GM20431 (cell line): ENCODE results near the gene MLN.

Experiments
- in situ Hi-C: fragments of 300-500 bp; cut with MseI, MboI; formaldehyde crosslinking; loops from one replicate; pipeline ENCODE4 v1.15.0; 2020; ENCODE audit warnings: low sequenced_read_pairs; ENCODE audit not compliant: unreplicated experiment

MLN gene

DNA sequence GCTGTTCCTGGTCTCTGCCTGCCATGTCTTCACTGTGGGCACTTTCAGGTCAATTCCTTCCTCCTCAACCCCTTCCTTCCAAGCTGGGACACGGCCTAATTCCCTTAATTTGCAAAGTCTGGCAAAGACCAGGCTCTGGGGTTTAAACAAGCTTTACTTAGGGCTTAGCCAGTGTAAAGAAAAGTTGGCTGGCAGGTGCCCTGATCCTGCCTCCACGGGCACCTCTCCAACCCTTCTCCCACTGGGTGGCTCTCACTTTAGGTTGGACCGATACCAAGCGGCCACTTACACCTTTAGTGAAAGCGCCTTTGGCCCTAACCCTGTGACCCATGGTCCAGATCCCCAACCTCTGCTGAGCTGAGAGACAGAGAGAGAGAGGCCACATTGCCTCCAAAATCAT is 13.7 kb upstream of the MLN start:
- in situ Hi-C loops, result no loop called here

DNA sequence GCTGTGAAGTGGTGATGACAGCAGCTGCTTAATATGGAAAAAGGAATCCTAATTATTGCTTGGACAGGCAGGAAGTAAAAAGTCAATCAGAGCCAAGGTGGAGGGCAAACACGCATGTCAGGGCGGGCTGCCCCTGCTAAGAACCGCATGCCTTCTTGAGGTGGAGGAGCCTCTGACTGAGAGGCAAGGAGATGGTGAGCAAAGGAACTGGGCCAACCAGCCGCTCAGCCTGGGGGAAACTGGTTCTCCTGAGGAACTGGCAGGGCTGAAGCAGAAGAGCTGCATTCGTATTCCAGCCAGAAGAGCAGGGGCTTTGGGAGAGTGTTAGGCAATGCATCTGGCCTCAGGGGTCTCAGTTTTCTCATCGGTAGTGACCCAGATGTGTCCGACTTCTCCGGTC is 13.1 kb upstream of the MLN start:
- in situ Hi-C loops, result no loop called here

- in situ Hi-C loops, result no loop called here
Observed at GRCh38 chr6:33815854-33816253, 12.1 kb upstream of the MLN start.

DNA sequence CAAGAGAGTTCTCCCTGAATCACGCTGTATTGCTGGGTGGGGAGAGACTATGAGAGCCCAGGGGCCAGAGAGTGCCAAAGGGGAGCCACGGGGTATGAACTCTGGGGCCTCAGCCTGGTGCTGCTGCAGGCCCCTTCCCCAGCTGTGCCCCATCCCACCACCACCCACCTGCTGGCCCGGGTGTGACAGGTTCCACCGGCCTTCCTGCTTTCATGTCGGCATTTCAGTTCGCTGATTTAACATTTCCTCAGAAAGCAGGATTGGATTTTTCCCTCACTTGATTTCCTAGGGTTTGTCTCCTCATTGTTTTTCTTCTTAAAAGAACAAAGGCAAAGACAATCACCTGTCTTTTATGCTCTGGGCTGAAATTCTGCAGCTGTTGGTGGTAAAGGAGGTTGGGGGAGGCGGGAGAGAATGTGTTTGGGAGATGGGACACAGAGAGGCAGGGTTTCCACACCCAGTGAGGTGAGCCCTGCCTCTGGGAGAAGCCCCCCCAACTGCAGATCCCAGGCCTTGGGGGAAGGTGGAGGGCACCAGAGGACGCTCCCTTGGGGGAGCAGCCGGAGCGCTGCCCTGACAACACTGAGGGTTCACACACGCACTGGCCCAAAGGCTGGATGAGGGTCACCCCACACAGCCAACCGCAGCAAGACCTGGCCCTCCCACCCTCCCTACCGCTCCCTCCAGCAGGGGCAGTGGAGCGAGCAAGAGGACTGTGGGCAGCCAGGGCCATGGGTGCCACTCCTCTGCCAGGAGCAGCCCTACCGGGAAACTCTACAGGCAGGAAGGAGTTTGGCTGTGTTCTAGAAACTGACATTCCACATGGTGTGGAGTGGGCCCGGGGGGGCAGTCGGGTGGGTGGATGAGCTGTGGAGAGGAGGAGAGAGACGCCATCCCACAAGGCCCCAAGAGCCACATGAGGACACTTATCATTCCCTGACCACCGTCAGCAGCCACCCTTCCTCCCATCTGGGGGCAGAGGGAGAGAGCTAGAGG is 10.5 kb upstream of the MLN start:
- in situ Hi-C loops, result no loop called here

DNA sequence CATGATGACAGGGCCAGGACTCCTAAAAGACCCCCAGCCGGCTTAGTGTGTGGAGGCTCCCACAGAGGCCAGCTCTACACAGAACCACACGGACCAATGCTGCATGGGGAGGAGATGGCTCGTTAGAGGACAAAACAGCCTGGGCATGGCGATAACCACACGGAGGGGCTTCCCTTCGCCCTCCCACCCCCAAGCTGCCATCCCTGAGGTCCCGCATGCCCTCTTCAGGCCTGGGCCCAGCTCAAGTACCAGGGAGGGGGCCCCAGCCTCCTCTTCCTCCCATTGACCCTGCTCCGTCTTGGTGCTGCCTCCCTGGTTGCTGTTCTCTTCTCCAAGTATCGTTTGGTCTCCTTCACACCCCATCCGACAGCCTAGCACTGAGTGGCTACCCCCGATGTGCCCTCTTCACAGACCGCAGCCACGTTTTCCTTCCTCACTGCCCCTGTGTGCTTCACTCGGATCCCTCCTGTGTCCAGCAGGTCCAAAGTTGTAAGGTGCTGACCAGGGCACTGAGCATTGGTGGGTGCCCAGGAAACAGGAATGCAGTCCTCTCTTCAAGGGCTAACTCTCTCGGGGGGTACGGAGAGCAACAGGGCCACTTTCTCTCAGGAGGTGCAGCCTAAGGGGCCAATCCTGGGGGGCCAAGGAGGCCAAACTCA is 9.6 kb upstream of the MLN start:
- in situ Hi-C loops, result no loop called here

GRCh38 chr6:33812669-33813068 is 8.9 kb upstream of the MLN start:
- in situ Hi-C loops, result no loop called here

- in situ Hi-C loops, result no loop called here
Observed at GRCh38 chr6:33809594-33809993, 5.8 kb upstream of the MLN start.

GRCh38 chr6:33808641-33809180 is 4.9 kb upstream of the MLN start:
- in situ Hi-C loops, result no loop called here

DNA sequence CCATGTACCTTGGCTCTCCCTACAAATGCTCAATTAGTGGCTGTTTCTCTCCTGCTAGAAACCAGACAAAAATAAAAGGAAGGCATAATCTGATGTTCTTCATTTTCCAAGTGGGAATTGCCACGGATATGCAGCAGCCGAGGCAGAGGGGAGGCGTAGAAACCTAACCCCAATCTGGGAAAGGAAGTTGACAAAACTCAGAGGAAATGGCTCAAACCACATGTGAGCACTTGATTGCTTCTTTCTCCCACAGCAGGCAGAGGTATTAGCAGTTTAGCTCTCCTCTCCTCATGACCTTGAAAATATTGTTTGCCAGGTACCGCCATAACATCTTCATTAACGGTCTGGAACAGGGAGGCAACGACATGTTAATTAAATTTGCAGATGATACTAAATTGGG is 3.8 kb upstream of the MLN start:
- in situ Hi-C loops, result no loop called here

- in situ Hi-C loops, result no loop called here
Observed at GRCh38 chr6:33806841-33807240, 3.0 kb upstream of the MLN start.

DNA sequence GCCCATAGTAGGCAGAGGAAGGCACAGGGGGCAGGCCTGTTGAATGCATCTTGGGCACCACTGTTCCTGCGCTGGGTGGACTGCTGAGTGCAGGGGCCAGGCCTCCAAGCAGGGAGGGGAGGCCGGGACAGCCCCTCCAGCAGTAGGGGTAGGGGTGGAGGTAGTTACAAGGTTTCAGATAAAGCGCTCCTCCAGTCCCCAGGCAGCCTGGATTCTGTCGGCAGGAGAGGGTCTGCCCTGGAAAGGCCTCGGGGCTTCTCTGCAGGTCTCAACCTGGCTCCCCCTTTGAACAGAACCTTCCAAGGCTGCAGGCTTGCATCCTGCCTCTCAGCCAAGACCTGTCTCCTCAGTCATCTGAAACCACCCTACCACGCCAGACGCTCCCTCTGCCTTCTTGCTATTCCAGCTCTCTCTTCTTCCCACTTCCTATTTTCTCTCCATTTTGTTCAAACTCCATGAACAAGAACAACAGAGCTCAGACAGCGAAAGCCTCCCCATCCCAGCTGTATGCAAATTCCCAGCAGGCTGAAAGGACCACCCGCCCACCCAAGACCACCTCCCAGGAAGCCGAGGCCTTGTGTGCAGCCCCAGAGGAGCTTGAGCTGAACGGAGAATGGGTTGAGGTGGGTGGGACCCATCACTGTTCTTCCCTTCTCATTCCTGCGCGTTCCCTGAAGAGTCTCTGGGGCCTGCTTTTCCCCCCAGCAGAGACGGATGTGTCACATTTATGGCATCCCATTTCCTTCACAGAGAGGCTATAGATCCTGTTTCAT is 1.4 kb downstream of the MLN start:
- in situ Hi-C loops, result no loop called here

- in situ Hi-C loops, result no loop called here
Observed at GRCh38 chr6:33801611-33802010, 2.2 kb downstream of the MLN start.

- in situ Hi-C loops, result no loop called here
Observed at GRCh38 chr6:33800248-33800969, 3.4 kb downstream of the MLN start.

DNA sequence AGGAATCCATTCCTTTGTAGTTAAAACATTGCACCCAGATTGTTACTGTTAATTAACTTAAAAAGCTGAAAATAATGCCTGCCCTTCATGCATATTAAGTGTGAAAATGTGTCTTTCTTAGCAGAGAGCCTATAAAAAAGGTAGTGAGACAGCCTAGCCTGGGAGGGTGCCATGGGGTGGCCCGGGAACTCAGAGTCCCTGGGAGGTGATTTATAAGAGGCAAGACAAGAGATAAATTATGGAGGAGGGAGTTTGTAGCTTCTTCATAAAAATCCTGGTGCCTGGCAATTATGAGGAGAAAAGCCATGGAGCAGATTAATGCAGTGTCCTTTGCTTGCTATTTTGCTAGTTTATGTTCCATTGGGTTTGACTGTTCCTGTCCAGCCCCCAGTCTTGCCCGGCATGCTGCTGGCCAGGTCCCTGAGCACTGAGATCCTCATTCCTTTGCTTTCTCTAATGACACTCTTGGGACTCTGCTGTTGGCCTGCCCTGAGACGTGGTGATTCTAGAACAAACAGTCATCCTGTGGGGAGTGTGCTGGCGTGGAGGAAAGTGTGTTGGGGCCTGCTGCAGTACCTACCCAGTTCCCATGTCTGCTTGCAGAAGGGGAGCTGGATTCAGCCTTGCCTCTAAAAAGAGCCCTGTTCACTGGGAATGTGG is 4.2 kb downstream of the MLN start:
- in situ Hi-C loops, result no loop called here

GRCh38 chr6:33798343-33798848 is 5.4 kb downstream of the MLN start:
- in situ Hi-C loops, result no loop called here

DNA sequence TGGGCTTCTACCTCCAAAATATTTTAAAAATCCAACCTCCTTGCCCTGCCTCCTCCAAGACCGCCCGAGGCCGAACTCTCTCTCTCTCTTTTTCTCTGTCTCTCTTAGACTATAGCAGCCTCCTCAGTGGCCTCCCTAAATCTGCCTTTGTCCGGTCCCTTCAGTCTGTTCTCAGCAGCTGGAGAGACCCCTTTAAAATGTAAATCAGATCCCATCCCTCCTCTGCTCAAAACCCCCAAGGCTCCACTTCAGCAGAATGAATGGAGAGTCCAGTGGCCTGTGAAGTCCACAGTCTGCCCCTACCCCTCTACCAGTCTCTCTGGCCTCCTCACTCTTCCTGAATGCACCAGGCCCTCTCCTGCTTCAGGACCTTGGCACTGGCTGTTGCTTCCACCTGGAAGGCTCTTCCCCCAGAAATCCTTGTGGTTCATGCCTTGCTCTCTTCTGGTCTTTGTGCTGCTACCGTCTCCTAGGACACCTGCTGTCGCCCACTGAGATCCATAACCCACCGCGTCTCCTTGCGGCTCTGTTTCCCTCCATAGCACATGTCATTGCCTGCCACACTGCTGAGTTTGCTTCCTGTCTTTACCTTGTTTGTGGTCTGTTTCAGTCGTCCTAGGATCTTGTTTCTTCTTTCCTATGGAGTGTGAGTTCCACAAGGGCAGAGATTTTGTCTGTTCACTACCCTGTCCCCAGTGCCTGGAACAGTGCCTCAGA is 6.0 kb downstream of the MLN start:
- in situ Hi-C loops, result no loop called here

DNA sequence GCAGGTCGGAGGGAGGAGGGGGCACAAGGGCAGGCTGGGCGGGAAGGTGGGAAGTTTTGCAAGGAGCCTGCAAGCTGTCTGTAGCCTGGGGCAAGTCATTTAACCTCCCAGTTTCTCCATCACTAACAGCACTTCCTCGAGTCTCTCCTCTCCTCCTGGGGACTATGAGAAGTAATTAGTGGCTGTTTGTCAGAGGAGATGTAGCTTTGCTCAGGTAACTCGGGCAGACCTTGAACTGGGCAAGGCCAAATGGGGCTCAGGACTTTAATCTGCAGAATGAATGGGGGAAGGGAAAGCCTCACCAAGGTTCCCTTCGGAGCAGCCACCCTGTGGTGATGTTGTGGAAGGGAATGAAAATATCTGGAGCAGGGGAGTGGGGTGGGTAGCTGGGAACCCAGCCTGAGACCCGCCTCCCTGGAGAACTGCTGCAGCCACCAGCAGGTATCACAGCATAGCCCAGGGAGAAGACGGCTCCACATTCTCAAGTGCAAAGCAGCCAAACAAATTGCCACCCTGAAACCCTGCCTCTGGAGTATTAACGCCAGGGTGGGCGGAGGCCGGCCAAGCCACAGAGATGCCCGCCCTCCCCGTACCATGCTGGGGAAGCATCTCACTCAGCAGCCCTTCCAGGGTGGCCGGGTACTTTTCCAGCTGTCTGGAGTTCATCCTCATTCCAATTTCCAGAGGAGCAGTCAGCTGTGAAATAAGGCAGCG is 8.7 kb downstream of the MLN start:
- in situ Hi-C loops, result no loop called here

DNA sequence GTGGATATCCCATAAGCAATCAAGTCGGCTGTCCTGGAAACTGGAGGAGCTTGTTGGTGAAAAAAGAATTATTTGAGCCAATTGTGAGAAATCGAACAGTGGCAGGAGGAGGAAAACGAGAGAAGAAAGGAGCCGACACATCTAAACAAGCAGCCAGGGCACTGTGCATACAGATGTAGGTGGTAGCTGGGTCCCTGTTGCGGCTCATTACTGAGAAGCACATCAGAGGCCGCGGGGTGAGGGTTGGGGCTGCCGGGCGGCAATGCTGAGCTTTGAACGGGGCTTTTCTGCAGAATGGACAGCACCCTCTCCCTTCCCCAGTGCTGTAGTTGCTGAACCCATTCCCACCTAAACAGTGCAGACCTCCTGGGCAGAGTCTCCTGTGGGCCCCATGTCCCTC is 10.8 kb downstream of the MLN start:
- in situ Hi-C loops, result no loop called here
